Subcutaneous adipose tissue (tissue), 4 donors: Measurements from ENCODE around the gene ACTN2. TPM values are rescaled to one million over a fixed set of nuclear protein-coding genes. Genes with fewer than 3 reads are reported as not detected.

Source experiments
- CTCF ChIP-seq: fragments of 450-650 bp; IDR thresholded peaks from one replicate; pipeline ENCODE4 v1.5.1; 2016; ENCODE audit warnings: low read depth, mild to moderate bottlenecking, control low read depth, antibody characterized with exemption, moderate library complexity
- total RNA-seq, 4 donors: library from RNA; depleted of rRNA; stranded (reverse); fragments of >200 nt; gene quantifications; one replicate each; pipeline ENCODE4 v1.1.0, GENCODE V29; 2016

Gene ACTN2
- total RNA-seq, 4 donors from 2014 or later: 0.22 to 1.7 (median 0.57) TPM; not detected in 1

- no peak for TF ChIP-seq CTCF
These were observed 82.3 kb downstream of the ACTN2 start for GRCh38 chr1:236768601-236769000.

DNA sequence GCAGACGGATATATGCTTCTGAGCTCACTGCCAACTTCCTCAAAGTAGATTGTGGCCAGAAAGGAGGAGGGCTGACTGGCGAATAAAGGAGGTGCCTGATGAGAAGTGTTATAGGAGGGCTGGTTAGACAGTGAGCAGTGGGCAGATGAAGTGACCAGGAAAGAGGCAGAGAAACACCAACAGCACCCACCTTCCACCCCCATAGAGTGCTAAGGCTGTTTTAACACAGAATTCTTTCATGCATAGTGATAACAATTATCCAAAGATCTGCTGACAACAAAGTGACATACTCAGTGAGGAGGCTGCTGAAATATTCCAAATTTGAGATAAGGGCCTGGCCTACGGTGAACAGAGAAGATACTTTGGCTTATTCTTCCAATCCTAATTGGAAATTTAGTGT lies 87.6 kb downstream of the ACTN2 start:
- TF ChIP-seq CTCF: no peak

DNA sequence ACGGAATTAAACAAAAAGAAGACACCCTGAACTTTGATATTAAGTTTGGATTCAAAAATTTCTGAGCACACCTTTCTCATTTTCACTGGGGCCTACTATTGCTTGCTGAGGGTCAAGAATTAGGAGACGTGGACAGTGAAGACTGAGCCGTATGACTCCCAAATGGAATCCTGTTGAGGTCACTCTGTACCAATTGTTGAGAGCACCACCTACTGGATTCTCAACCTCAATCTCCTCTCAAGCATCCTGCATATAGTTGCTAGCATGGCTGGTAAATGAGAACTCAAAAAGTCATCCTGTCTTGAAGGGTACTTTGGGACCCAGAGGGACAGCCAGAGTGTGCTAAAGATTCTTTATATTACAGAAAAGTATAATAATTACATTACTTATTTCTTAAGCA lies 88.6 kb downstream of the ACTN2 start:
- TF ChIP-seq CTCF: no peak

DNA sequence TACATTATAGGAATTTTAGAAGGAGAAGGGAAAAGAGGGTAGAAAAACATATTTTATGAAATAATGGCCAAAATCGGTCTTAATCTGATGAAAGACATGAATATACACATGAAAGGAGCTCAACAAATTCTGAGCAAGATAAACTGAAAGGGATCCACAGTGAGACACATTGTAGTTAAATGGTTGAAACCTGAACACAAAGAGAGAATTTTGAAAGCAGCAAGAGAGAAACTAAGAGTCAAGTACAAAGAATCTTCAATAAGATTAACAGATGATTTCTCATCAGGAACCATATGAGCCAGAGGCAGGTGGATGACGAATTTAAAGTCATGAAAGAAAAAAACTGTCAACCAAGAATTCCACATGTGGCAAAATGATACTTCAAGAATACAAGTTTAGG lies 93.0 kb downstream of the ACTN2 start:
- no peak for TF ChIP-seq CTCF

- TF ChIP-seq CTCF: no peak
These were observed 99.2 kb downstream of the ACTN2 start for GRCh38 chr1:236785477-236785876.

GRCh38 chr1:236786453-236786852 lies 100.2 kb downstream of the ACTN2 start:
- no peak for TF ChIP-seq CTCF

DNA sequence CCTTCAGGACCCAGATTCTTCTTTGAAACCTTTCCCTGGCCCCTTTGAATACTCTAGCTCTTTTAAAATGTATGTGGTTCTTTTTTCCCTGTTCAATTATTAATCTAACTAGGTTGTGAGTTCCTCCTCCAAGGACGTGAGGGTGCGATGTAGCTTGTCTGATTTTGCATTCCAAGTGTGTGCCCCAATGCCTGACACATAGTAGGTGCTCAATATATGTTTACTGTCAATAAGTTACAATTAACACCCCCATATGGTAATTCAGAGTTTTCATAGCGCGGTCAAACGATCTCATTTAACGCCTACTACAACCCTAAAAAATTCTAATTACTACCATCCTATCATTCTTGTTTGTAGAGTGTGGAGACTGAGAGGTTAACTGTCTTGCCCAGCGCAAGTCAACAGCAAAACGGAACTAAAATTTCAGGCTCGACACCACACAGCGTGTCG lies 108.3 kb downstream of the ACTN2 start:
- TF ChIP-seq CTCF: no peak
